ENCODE results near the gene ETS1. TPM values are rescaled to one million over a fixed set of nuclear protein-coding genes. Genes with fewer than 3 reads are reported as not detected.

ETS1 gene
- total RNA-seq, 4 donors from 2014 or later: 39.5 to 74.4 (median 59.7) TPM

GRCh38 chr11:128496692-128497060 lies 90.7 kb downstream of the ETS1 start:
- intact Hi-C loops (cut with DNase I): no loop called here
- H3K36me3 ChIP-seq: no peaks in the 10 kb centered on the region
- H3K4me3 ChIP-seq: no peak overlapping the region
- no peak for TF ChIP-seq POLR2AphosphoS5 (IDR thresholded peaks at IDR 0.05)
- TF ChIP-seq EP300 (IDR thresholded peaks at IDR 0.05): no peak
- TF ChIP-seq CTCF (IDR thresholded peaks at IDR 0.05): no peak
- no peak for TF ChIP-seq POLR2A (IDR thresholded peaks at IDR 0.05; ENCODE audit: low read depth)
- no peaks in the 10 kb centered on the region for H3K27me3 ChIP-seq
- WGBS: 32% methylated on average over 4 of the region's 4 CpGs
- peak overlapping the region; percentile 75 to 79 (median 76) for H3K27ac ChIP-seq (replicated peaks in 1 of 4)
- H3K4me1 ChIP-seq: peaks cover 86 to 100% (median 91%) of the 10 kb centered on the region in 4 donors
- no peak for DNase-seq (ENCODE audit: extremely low spot score)
- no peaks in the 10 kb centered on the region for H3K9me3 ChIP-seq

DNA sequence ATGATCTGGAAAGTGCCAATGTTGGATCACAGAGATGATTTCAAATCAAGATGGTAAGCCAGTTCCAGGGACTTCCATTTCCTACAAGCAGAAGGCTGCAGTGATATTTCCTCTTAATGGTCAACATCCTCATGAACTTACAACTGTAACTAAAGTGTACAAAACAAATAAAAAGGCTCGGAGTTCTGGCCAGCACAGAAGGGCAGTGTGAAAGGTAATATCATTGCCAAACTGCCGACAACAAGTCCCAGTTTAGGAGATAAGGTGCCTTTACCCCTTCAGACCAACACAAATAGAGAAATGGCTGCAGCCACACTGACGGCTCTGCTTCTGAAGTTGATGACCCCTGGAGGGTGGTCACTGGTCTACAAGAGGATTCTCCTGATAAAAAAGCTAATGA lies 91.1 kb downstream of the ETS1 start:
- H3K9me3 ChIP-seq: no peaks in the 10 kb centered on the region
- H3K27me3 ChIP-seq: no peaks in the 10 kb centered on the region
- peaks cover 86 to 100% (median 91%) of the 10 kb centered on the region in 4 donors for H3K4me1 ChIP-seq
- intact Hi-C loops (cut with DNase I): no loop called here
- no peak for TF ChIP-seq EP300 (IDR thresholded peaks at IDR 0.05)
- TF ChIP-seq POLR2AphosphoS5 (IDR thresholded peaks at IDR 0.05): no peak
- TF ChIP-seq POLR2A (IDR thresholded peaks at IDR 0.05; ENCODE audit: low read depth): no peak
- TF ChIP-seq CTCF (IDR thresholded peaks at IDR 0.05): no peak
- H3K4me3 ChIP-seq: no peak overlapping the region
- DNase-seq (ENCODE audit: extremely low spot score): no peak
- WGBS: 56% methylated on average over 3 of the region's 3 CpGs
- peak overlapping the region; percentile 75 to 79 (median 76) for H3K27ac ChIP-seq (replicated peaks in 1 of 4)
- H3K36me3 ChIP-seq: no peaks in the 10 kb centered on the region

- WGBS: 78% methylated on average over 3 of the region's 3 CpGs
- H3K9me3 ChIP-seq: no peaks in the 10 kb centered on the region
- H3K36me3 ChIP-seq: peaks cover 2 to 7% (median 7%) of the 10 kb centered on the region in 4 donors
- intact Hi-C loops (cut with DNase I): no loop called here
- TF ChIP-seq POLR2AphosphoS5 (IDR thresholded peaks at IDR 0.05) (no peak), EP300 (IDR thresholded peaks at IDR 0.05) (no peak), POLR2A (IDR thresholded peaks at IDR 0.05; ENCODE audit: low read depth) (no peak), CTCF (IDR thresholded peaks at IDR 0.05) (no peak)
- H3K27ac ChIP-seq (replicated peaks in 1 of 4): peak overlapping the region in 3 of 4 donors; percentile 15 to 30 (median 27)
- H3K4me1 ChIP-seq: peaks cover 78 to 94% (median 84%) of the 10 kb centered on the region in 4 donors
- no peaks in the 10 kb centered on the region for H3K27me3 ChIP-seq
- no peak for DNase-seq (ENCODE audit: extremely low spot score)
- H3K4me3 ChIP-seq: no peak overlapping the region
Observed at GRCh38 chr11:128494418-128495332, 92.7 kb downstream of the ETS1 start.

DNA sequence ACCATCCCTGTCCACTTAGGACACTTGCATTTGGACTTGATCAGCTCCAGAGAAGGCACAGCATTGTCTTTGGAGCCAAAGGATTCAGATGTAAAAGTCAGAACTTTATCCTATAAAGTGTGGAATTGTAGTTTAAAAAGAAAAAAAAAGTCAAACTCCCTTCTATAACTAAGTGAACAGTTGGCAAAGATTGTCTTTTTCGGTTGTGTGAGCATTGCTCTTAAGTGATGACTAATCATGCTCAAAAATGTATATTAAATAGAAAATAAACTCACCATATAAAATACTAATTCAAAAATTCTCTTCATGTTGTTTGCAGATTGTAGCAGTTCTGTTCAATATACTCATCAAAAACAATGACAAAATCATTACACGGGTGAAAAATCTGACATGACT lies 93.8 kb downstream of the ETS1 start:
- DNase-seq (ENCODE audit: extremely low spot score): no peak
- intact Hi-C loops (cut with DNase I): no loop called here
- H3K4me3 ChIP-seq: no peak overlapping the region
- no peaks in the 10 kb centered on the region for H3K9me3 ChIP-seq
- H3K27me3 ChIP-seq: no peaks in the 10 kb centered on the region
- H3K4me1 ChIP-seq: peaks cover 73 to 92% (median 81%) of the 10 kb centered on the region in 4 donors
- peaks cover 12 to 18% (median 18%) of the 10 kb centered on the region in 4 donors for H3K36me3 ChIP-seq
- no peak for TF ChIP-seq POLR2A (IDR thresholded peaks at IDR 0.05; ENCODE audit: low read depth)
- TF ChIP-seq CTCF (IDR thresholded peaks at IDR 0.05): no peak
- no peak for TF ChIP-seq POLR2AphosphoS5 (IDR thresholded peaks at IDR 0.05)
- no peak for TF ChIP-seq EP300 (IDR thresholded peaks at IDR 0.05)
- peak overlapping the region; percentile 47 to 67 (median 54) for H3K27ac ChIP-seq (replicated peaks in 1 of 4)
- WGBS: 68% methylated on average over 2 of the region's 2 CpGs
